IMR-90 (cell line): ENCODE results near the gene ANK3. TPM values are rescaled to one million over a fixed set of nuclear protein-coding genes. Genes with fewer than 3 reads are reported as not detected.

ENCODE experiments used
- ATAC-seq: fragments of 200-7000 bp; cut with Tn5 transposase; 2 replicates; pipeline ENCODE4 v1.9.1; 2020; ENCODE audit warnings: low read depth, mild to moderate bottlenecking, moderate library complexity
- BruUV-seq: library from RNA; stranded (reverse); fragments of 400-500 nt; replicated peaks from 2 replicates; lab custom pipeline; 2021; lab: Mats Ljungman, UMichigan
- CTCF ChIA-PET: fragments of 300-600 bp; formaldehyde crosslinking; extraction: SDS; loops from one replicate; lab custom pipeline; 2021; ENCODE audit warnings: antibody characterized with exemption; lab: Yijun Ruan, JAX
- POLR2A ChIA-PET: fragments of 300-600 bp; sonication (Branson Sonifier 250); formaldehyde crosslinking; loops from one replicate; lab custom pipeline; 2022; ENCODE audit warnings: antibody characterized with exemption; ENCODE audit not compliant: unreplicated experiment; lab: Charles Lee
- DNase-seq: peaks from one replicate; pipeline ENCODE4 v3.0.0; 2013
- H2AFZ ChIP-seq: replicated peaks from 2 replicates; pipeline ENCODE3; 2013; ENCODE audit warnings: low read length, mild to moderate bottlenecking; ENCODE audit not compliant: poor library complexity
- H2AK5ac ChIP-seq: 2 replicates; pipeline ENCODE4 v1.6.1; 2013; ENCODE audit warnings: low read depth, low read length, inconsistent platforms
- H2AK9ac ChIP-seq: replicated peaks from 2 replicates; pipeline ENCODE3; 2013; ENCODE audit warnings: mild to moderate bottlenecking, low read depth, low read length, moderate library complexity; ENCODE audit not compliant: poor library complexity
- H2BK120ac ChIP-seq: 2 replicates; pipeline ENCODE4 v1.6.1; 2013; ENCODE audit warnings: low read depth, low read length, inconsistent platforms
- H2BK15ac ChIP-seq: 3 replicates; pipeline ENCODE4 v1.6.1; 2013; ENCODE audit warnings: low read depth, low read length, inconsistent platforms
- H2BK20ac ChIP-seq: 2 replicates; pipeline ENCODE4 v1.6.1; 2013; ENCODE audit warnings: low read depth, mild to moderate bottlenecking, inconsistent platforms, low read length, moderate library complexity
- H2BK5ac ChIP-seq: 2 replicates; pipeline ENCODE4 v1.6.1; 2013; ENCODE audit warnings: mild to moderate bottlenecking, low read depth, low read length, inconsistent platforms; ENCODE audit not compliant: poor library complexity, severe bottlenecking
- H3K14ac ChIP-seq: replicated peaks from 2 replicates; pipeline ENCODE4 v1.6.1; 2013; ENCODE audit warnings: low read depth, low read length, inconsistent platforms
- H3K18ac ChIP-seq: 2 replicates; pipeline ENCODE4 v1.6.1; 2013; ENCODE audit warnings: low read depth, low read length, control low read depth
- H3K23ac ChIP-seq: 2 replicates; pipeline ENCODE4 v1.6.1; 2013; ENCODE audit warnings: low read depth, low read length, inconsistent platforms
- H3K27ac ChIP-seq: 2 replicates; pipeline ENCODE4 v1.5.1; 2013; ENCODE audit warnings: mild to moderate bottlenecking, control low read depth, low read length; ENCODE audit not compliant: insufficient read depth
- H3K27me3 ChIP-seq: 2 replicates; pipeline ENCODE4 v1.6.1; 2013; ENCODE audit warnings: low read length; ENCODE audit not compliant: control insufficient read depth, insufficient read depth
- H3K36me3 ChIP-seq: 2 replicates; pipeline ENCODE4 v1.6.1; 2013; ENCODE audit warnings: low read length, mixed read lengths; ENCODE audit not compliant: control insufficient read depth, insufficient read depth
- H3K4ac ChIP-seq: 2 replicates; pipeline ENCODE4 v1.6.1; 2013; ENCODE audit warnings: low read depth, low read length, inconsistent platforms
- H3K4me1 ChIP-seq: 2 replicates; pipeline ENCODE4 v1.6.1; 2013; ENCODE audit warnings: low read length, mixed read lengths; ENCODE audit not compliant: control insufficient read depth, insufficient read depth
- H3K4me2 ChIP-seq: 2 replicates; pipeline ENCODE4 v1.6.1; 2013; ENCODE audit warnings: low read depth, mild to moderate bottlenecking, control low read depth, low read length, moderate library complexity
- H3K4me3 ChIP-seq: 2 replicates; pipeline ENCODE4 v1.5.1; 2013; ENCODE audit warnings: low read depth, mild to moderate bottlenecking, control low read depth, low read length, moderate library complexity; ENCODE audit not compliant: insufficient read depth
- H3K56ac ChIP-seq: 2 replicates; pipeline ENCODE4 v1.6.1; 2013; ENCODE audit warnings: low read length, inconsistent platforms; ENCODE audit not compliant: insufficient read depth; ENCODE audit errors: extremely low read depth
- H3K79me1 ChIP-seq, 2 experiments: 2 replicates each; pipeline ENCODE4 v1.6.1; 2013; ENCODE audit warnings: low read length in 2 of 2, inconsistent platforms in 1 of 2, low read depth in 1 of 2
- H3K9ac ChIP-seq: 2 replicates; pipeline ENCODE4 v1.6.1; 2013; ENCODE audit warnings: low read depth, low read length, control low read depth
- H3K9me1 ChIP-seq: 2 replicates; pipeline ENCODE4 v1.6.1; 2013; ENCODE audit warnings: low read length, inconsistent platforms; ENCODE audit not compliant: insufficient read depth
- H3K9me3 ChIP-seq: 2 replicates; pipeline ENCODE4 v1.6.1; 2013; ENCODE audit warnings: low read length; ENCODE audit not compliant: control insufficient read depth, insufficient read depth
- H4K20me1 ChIP-seq: 2 replicates; pipeline ENCODE4 v1.6.1; 2013; ENCODE audit warnings: low read length, inconsistent platforms; ENCODE audit not compliant: insufficient read depth
- H4K5ac ChIP-seq: 2 replicates; pipeline ENCODE4 v1.6.1; 2013; ENCODE audit warnings: mild to moderate bottlenecking, low read depth, low read length, control low read depth
- H4K8ac ChIP-seq, 2 experiments: 2 replicates each; pipeline ENCODE4 v1.6.1; 2013; ENCODE audit warnings: low read depth in 2 of 2, low read length in 2 of 2, control low read depth in 1 of 2, inconsistent platforms in 1 of 2
- H4K91ac ChIP-seq: 2 replicates; pipeline ENCODE4 v1.6.1; 2013; ENCODE audit warnings: low read depth, low read length, inconsistent platforms; ENCODE audit not compliant: insufficient read depth
- BHLHE40 ChIP-seq: fragments of 150-350 bp; IDR thresholded peaks from 2 replicates; pipeline ENCODE4 v1.6.1; 2016; ENCODE audit warnings: mild to moderate bottlenecking, low read depth, low read length
- CEBPB ChIP-seq: IDR thresholded peaks from 2 replicates; pipeline ENCODE4 v1.6.1; 2012; ENCODE audit warnings: low read depth, low read length, improper control_type of control experiment
- CHD1 ChIP-seq: IDR thresholded peaks from 2 replicates; pipeline ENCODE4 v1.6.1; 2012; ENCODE audit warnings: low read depth, low read length, improper control_type of control experiment
- CTCF ChIP-seq: conservative IDR thresholded peaks from 2 replicates; pipeline ENCODE4 v1.5.1; 2012; ENCODE audit warnings: mild to moderate bottlenecking, low read depth, low read length, improper control_type of control experiment
- FOS ChIP-seq: fragments of 150-350 bp; IDR thresholded peaks from 2 replicates; pipeline ENCODE4 v1.6.1; 2016; ENCODE audit warnings: low read depth, low read length
- MAFK ChIP-seq: IDR thresholded peaks from 2 replicates; pipeline ENCODE4 v1.6.1; 2012; ENCODE audit warnings: low read depth, low read length, improper control_type of control experiment
- MAZ ChIP-seq: IDR thresholded peaks from 2 replicates; pipeline ENCODE4 v1.6.1; 2012; ENCODE audit warnings: low read depth, mild to moderate bottlenecking, low read length, improper control_type of control experiment, moderate library complexity, borderline replicate concordance
- MXI1 ChIP-seq: IDR thresholded peaks from 2 replicates; pipeline ENCODE4 v1.6.1; 2012; ENCODE audit warnings: low read depth, mild to moderate bottlenecking, low read length, moderate library complexity, borderline replicate concordance
- NFE2L2 ChIP-seq: fragments of 150-350 bp; IDR thresholded peaks from 2 replicates; pipeline ENCODE4 v1.6.1; 2016; ENCODE audit warnings: low read depth, mild to moderate bottlenecking, low read length
- POLR2A ChIP-seq: IDR thresholded peaks from 2 replicates; pipeline ENCODE4 v1.6.1; 2012; ENCODE audit warnings: mild to moderate bottlenecking, low read depth, low read length
- RCOR1 ChIP-seq: IDR thresholded peaks from 2 replicates; pipeline ENCODE4 v1.6.1; 2012; ENCODE audit warnings: mild to moderate bottlenecking, low read length, improper control_type of control experiment; ENCODE audit not compliant: insufficient replicate concordance
- RFX5 ChIP-seq: IDR thresholded peaks from 2 replicates; pipeline ENCODE4 v1.8.0; 2012; ENCODE audit warnings: low read depth, mild to moderate bottlenecking, low read length, moderate library complexity
- SMC3 ChIP-seq: fragments of 150-350 bp; IDR thresholded peaks from 2 replicates; pipeline ENCODE4 v1.6.1; 2016; ENCODE audit warnings: low read depth, mild to moderate bottlenecking, antibody characterized with exemption, low read length, moderate library complexity
- WGBS, 2 experiments: methylation state at CpG; one replicate each; pipeline versions ENCODE4 v1.1.5 to v1.1.7; 2013; ENCODE audit warnings: missing lambda C conversion rate in 2 of 2; ENCODE audit not compliant: insufficient read length in 1 of 2; ENCODE audit errors: extremely low coverage in 2 of 2; 5-methylcytosine and 5-hydroxymethylcytosine counted together
- dilution Hi-C: fragments of 300-500 bp; cut with HindIII; formaldehyde crosslinking; loops from one replicate; pipeline ENCODE4 v1.14.3; 2018; ENCODE audit warnings: low sequenced_read_pairs; ENCODE audit not compliant: unreplicated experiment
- in situ Hi-C: fragments of 300-500 bp; cut with MboI; formaldehyde crosslinking; loops from 3 replicates; pipeline ENCODE4 v1.14.3; 2019; ENCODE audit warnings: low sequenced_read_pairs, inconsistent platforms, mixed read lengths
- intact Hi-C: fragments of 100-400 bp; cut with micrococcal nuclease; formaldehyde crosslinking; loops from 2 replicates; pipeline ENCODE4 v1.10.0; 2022
- polyA plus RNA-seq, 3 experiments: library from polyadenylated mRNA; depleted of rRNA; stranded (reverse); fragments of >200 nt; gene quantifications; 2 replicates each; pipeline ENCODE4 v1.2.3, GENCODE V29; 2012; ENCODE audit warnings: low replicate concordance in 1 of 3
- total RNA-seq: library from RNA; depleted of rRNA; stranded (reverse); fragments of >200 nt; gene quantifications from 2 replicates; pipeline ENCODE4 v1.2.3, GENCODE V29; 2012
- TF ChIP-seq, protein P1 (sequence below): fragments of 150-350 bp; IDR thresholded peaks from 2 replicates; pipeline ENCODE4 v1.6.1; 2017; ENCODE audit warnings: mild to moderate bottlenecking, antibody characterized with exemption, low read length, low read depth

Gene ANK3
- total and polyA plus RNA-seq, 2 of the 4 experiments (the other 2 are of a cell fraction): 0.63 to 1.8 TPM

DNA sequence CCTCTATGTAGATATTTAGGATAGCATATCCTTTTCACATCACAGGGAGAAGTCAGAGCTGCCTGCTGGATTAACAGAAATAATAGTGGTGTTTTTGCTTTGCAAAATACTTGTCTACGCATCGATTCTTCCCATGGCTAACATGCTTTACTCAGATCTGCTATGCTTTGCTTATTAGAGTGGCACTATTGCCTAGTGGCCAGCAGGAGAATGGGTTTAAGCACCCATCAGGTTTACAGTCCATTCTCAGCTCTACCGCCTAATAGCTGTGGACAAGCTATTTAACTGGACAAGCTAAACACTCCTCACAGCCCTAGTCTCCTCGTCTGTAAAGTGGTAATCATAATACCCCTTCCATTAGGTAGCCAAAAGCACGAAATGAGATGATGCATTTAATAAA lies 265.1 kb downstream of the ANK3 start:
- Histone ChIP-seq H2AK5ac (no peak overlapping the region), H2AFZ (no peak overlapping the region), H3K4me2 (no peak overlapping the region), H2BK120ac (no peak overlapping the region), H3K4me1 (peaks cover 3% of the 10 kb centered on the region; the same call in 1 of the 2 replicates), H3K4me3 (no peak overlapping the region), H2BK5ac (no peak overlapping the region), H3K18ac (no peak overlapping the region), H3K79me1 (no peaks in the 10 kb centered on the region), H3K27me3 (no peaks in the 10 kb centered on the region), H3K36me3 (no peaks in the 10 kb centered on the region), H2BK20ac (no peak overlapping the region), H3K4ac (no peak overlapping the region), H4K20me1 (no peaks in the 10 kb centered on the region), H4K8ac (no peak overlapping the region), H3K9ac (no peak overlapping the region), H4K5ac (no peak overlapping the region), H4K91ac (no peak overlapping the region), H3K27ac (no peak overlapping the region), H2AK9ac (no peak overlapping the region), H3K56ac (no peak overlapping the region), H2BK15ac (no peak overlapping the region), H3K23ac (no peak overlapping the region), H3K9me3 (no peaks in the 10 kb centered on the region), H3K14ac (no peak overlapping the region), H3K9me1 (peaks cover 4% of the 10 kb centered on the region; the same call in 1 of the 2 replicates)
- intact Hi-C loops: no loop called here
- no peak for DNase-seq
- WGBS, 2 experiments: no CpG with 5 or more reads among the region's 5 CpGs
- ChIA-PET POLR2A (no interaction called here), CTCF (interaction anchor here (0.5 kb wide), 1 partner anchor 80 kb away, joined by 3 read pairs; no protein-coding TSS in a partner anchor)
- in situ Hi-C loops: loop anchor here (10.0 to 25.0 kb wide), 2 partner anchors 310 to 513 kb away; no protein-coding TSS in a partner anchor
- dilution Hi-C loops: no loop called here
- BruUV-seq: no TSS peak
- ATAC-seq: no peak
- TF ChIP-seq CTCF (no peak), BHLHE40 (no peak), MAFK (no peak), RFX5 (no peak), RCOR1 (no peak), NFE2L2 (no peak), POLR2A (no peak), MXI1 (no peak), FOS (no peak), SMC3 (no peak), CEBPB (no peak), MAZ (no peak), CHD1 (no peak)
- TF ChIP-seq, protein P1, sequence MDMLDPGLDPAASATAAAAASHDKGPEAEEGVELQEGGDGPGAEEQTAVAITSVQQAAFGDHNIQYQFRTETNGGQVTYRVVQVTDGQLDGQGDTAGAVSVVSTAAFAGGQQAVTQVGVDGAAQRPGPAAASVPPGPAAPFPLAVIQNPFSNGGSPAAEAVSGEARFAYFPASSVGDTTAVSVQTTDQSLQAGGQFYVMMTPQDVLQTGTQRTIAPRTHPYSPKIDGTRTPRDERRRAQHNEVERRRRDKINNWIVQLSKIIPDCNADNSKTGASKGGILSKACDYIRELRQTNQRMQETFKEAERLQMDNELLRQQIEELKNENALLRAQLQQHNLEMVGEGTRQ: no peak
